ENCODE measurements around the gene PADI2. TPM values are rescaled to one million over a fixed set of nuclear protein-coding genes. Genes with fewer than 3 reads are reported as not detected.

Gene PADI2
- total RNA-seq, 1 donor from 2014 or later, result not detected

DNA sequence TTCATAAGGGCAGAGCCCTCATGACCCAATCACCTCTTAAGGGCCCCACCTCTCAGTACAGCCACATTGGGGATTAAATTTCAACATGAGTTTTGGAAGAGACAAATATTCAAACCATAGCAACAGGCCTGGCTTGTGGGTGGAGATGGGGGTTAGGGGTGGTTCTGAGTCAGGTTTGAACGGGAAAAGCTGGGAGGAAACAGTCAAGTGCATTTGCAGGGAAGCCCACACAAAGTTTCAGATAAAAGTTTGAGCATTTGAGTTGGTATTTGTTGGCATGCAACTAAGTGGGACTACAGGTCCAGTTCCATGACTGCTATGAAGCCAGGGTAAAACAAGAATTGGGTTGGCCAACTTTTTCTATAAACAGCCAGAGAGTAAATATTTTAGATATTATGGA is 21.0 kb upstream of the PADI2 start:
- DNase-seq (ENCODE audit: low read depth, low spot score), result no peak

DNA sequence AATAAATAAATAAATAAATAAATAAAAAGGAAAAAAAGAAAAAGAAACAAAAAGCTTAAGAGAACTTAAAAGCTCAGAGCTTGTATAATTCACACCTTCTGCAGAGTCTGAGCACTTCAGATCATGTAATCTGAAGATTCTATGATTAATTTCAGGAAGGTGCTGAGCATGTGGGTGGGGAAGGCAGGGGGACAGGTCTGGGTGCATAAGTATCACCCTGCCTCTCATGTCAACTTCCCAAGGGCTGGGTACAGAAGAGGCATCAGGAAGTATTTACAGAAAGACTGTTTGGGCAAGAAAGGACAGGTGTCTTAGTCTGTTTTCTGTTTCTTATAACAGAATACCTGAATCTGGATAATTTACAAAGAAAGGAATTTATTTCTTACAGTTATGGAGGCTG is 20.4 kb upstream of the PADI2 start:
- DNase-seq (ENCODE audit: low read depth, low spot score), result no peak

DNA sequence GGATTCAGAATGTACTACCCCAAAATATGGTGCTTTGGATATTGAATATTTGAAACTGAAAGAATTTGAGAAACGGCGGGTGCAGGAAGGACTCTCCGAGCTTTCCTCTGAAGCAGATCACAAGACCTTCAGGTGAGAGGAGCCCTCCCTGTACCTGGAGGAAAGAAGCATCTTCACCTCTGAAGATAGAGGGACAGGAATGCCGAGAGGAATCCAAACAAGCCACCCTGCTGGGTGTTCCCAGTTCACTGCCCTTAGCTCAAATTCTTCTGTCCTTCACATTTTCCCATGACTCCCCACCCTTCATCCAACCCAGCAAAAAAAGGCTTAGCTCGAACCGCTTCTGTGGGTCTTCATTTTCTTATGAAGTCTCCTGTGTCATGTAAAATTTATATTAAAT is 18.2 kb upstream of the PADI2 start:
- DNase-seq (ENCODE audit: low read depth, low spot score), result no peak

DNA sequence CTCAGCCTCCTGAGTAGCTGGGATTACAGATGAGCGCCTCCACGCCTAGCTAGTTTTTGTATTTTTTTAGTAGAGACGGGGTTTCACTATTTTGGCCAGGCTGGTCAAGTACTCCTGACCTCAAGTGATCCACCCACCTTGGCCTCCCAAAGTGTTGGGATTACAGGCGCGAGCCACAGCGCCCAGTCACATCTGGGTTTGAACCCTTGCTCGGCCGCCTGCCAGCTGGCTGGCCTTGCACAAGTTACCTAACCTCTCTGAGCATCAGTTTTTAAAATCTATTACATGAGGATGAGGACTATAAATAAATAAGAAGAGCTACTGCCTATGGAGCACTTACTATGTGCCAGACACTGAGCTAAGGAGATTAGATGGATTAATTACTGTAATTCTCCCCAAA is 17.7 kb upstream of the PADI2 start:
- DNase-seq (ENCODE audit: low read depth, low spot score), result no peak

DNA sequence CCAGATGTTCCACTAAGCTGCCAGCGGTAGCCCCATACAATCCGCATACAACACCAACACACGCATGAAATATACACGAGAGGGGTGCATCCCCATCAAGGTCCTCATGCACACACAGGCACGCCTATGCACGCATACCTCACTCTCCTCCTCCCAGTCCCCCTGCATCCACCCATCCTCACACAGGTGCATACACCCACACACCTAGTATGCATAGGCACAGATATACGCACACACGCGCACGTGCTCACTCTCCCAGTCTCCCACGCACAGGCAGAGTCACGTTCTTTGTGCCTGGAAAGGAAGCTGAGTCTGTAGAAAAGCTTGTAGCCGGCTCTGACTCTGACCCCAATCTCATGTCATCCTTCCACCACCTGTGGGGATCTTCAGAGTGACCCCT is 16.9 kb upstream of the PADI2 start:
- DNase-seq (ENCODE audit: low read depth, low spot score), result no peak

DNA sequence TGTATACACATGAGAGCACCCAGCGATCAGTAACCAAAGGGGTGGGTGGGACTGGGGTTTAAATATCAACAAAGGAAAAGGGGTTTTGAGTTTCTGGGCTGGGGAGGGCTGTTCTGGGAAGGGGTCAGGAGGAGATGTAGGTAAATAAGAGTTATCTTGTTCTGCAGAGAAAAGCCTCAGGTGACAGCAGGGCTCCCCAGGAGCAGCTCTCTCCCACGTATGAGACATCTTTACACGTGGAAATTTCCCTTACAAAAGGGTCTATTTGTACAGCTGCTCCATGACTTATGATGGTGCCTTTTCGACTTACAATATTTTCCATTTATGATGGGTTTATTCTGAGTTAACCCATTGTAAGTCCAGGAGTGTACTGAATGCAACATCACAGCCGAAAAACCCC is 16.3 kb upstream of the PADI2 start:
- DNase-seq (ENCODE audit: low read depth, low spot score), result no peak

DNA sequence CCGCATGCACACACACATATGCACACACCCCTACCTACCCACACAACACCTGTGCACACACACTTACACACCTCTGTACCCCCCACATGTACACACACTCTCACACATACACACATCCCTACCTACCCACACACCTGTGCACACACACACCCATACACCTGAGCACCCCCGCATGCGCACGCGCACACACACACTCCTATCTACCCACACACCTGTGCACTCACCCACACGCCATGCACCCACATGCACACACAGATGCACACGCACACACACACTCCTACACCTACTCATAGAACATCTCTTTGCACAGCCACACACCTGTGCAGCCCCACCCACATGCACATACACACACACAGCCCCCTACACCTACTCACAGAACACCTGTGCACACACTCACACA is 15.5 kb upstream of the PADI2 start:
- DNase-seq (ENCODE audit: low read depth, low spot score), result no peak

DNA sequence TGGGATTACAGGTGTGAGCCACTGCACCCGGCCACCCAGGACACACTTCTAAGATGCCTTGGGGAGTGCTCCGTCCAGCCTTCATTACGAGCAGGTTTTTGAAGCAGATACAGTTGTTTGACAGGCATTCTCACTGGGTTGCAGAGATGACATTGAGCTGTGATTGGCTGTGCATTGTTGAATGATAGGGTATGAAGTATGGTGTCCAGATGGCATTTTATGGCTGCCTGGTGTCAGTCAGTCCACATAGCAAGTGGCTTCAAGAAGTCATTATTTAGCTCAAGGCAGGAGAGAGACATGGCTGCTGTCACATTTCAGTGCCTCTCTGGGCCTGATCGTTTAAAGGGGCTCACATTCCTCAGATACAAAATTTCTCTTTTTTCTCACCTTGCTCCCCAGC is 14.8 kb upstream of the PADI2 start:
- DNase-seq (ENCODE audit: low read depth, low spot score), result no peak

DNA sequence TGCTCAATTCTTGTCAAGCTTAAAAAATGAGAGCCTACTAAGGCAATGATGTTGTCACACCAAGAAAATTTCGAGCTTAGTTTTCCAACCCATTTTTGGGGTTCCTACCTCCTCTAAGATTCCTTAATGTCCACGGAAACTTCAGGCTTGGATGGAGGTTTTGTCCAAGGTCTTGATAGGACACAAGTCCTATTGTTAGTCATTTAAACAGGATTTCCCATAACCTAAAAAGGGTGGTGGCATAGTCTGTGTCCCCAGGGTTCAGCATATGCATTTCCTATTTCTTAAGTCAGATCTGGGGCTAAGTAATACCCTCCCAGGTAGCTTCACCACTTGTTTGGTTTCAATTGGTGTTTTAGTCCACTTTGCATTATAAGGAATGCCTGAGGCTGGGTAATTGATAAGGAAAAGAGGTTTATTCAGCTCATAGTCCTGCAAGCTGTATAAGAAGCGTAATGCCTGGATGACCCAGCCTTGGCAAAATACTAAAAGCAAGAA is 10.9 kb upstream of the PADI2 start:
- no peak for DNase-seq (ENCODE audit: low read depth, low spot score)

DNA sequence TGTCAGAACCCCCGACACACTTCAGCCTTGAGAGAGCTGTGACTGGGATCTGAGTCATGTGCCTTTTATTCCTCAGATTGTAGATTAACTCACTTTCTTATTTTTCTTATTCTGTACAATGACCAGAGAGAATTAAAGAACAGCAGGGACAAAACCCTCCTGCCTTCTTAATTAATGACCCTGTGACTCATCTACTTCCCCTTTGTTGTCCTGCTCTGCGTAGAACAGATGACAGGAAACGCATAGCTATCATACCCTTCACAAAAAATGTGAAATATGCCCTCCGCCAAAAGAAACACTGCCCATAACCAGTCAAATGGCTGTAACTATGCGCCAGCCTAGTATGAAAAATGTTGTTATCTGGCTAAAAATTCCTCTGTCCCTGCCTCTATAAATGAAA is 9.1 kb upstream of the PADI2 start:
- peak; percentile 89 for DNase-seq (ENCODE audit: low read depth, low spot score)

DNA sequence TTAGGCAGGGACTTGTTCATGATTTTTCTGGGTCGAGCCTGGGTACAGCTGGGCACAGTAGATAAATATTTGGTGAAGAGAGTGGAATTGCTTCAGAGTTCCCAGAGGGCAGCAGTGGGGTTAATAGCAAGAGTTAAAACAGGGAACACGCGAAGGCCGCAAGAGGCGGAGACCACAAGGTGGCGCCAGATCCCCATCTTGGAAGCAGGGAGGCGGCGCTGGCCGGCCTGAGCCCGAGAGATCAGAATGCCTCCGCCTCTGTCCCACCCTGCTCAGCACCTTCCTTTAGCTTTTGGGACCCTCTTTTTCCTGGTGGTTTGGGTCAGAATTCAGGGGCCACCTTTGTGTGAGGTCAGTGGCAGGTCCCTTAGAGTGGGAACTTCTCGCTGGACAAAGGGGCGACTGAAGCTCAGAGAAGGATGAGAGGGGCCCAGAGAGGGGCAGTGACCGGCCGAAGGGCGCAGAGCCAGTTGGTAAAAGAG is 6.5 kb upstream of the PADI2 start:
- DNase-seq (ENCODE audit: low read depth, low spot score), result peak; percentile 30

DNA sequence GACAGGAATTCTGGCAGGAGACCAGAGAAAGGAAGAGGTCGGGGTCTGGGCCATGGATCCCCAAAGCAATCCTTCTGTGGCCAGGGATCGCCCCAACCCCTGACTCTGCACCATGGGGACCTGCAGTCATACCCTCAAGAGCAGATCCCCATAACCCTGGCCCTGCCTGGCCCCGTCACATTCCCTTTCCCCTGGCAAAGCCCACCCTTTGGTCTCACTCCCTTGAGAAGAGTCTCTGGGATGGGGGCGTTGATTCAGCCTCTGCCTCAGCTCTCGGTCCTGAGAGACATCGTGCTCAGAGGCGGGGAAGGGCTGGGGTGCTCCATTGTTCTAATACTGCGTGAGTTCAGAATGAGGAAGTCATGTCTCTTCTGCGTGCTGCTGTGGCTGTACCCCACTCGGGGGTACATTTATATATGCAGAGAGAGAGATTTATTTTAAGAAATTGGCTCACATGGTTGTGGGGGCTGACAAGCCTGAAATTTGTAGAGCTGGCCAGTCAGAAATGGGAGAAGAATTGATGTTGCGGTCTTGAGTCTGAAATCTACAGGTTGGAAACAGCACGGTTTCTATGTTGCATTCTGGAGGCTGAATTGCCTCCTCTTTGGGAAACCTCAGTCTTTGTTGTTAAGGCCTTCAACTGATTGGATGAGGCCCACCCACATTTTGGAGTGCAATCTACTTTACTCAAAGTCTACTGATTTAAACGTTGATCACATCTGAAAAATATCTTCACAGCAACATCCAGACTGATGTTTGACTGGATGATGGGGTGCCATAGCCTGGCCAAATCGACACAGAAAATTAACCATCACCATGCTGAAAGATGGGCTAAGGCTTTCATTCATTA is 4.2 kb upstream of the PADI2 start:
- DNase-seq (ENCODE audit: low read depth, low spot score), result no peak

DNA sequence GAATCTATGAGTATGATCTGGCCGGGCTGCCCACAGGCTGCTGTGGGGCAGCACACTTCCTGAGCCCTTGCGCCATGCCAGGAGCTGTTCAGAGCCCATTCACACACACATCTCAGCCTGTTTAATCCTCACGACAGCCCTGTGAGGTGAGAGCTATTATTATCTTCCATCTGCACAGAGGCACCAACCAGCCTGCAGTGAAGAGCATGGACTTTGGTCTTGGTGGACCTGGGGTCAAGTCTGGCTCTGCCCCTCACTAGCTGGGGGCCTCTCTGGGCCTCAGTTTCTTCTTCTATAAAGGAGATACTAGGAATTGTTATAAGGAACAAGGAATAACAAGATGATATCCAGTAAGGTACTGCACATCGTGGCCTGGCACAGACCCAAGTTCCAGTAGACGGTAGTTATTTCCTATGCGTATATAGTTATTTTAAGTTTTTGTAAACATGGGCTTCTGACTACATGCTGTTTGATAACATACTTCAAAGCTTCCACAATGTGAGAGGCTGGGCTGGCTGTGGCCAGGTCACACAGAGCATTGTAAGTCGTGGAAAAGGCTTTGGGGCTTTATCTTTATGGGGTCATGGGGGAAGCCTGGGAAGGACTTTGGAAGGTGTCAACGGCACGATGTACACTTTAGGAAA is 3.4 kb upstream of the PADI2 start:
- peak; percentile 15 for DNase-seq (ENCODE audit: low read depth, low spot score)

DNA sequence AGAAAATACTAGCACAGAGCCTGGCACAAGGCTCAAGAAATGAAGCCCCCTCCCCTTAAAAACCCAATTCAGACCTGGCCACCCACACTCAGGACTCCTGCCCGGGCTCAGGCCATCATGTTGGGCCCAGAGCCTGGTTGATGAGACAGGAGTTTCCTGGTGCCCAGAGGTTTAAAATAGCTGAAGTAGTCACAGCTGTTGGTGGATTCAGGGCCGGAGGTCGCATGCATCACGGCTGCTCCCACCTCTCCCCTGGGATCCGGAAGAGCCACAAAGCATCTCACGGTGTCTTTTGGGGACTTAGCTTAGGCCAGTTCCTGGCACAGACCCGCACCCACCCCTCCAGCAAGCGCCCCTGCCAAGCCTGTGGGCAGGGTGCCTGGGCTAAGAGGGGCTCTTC is 2.6 kb upstream of the PADI2 start:
- DNase-seq (ENCODE audit: low read depth, low spot score), result no peak

DNA sequence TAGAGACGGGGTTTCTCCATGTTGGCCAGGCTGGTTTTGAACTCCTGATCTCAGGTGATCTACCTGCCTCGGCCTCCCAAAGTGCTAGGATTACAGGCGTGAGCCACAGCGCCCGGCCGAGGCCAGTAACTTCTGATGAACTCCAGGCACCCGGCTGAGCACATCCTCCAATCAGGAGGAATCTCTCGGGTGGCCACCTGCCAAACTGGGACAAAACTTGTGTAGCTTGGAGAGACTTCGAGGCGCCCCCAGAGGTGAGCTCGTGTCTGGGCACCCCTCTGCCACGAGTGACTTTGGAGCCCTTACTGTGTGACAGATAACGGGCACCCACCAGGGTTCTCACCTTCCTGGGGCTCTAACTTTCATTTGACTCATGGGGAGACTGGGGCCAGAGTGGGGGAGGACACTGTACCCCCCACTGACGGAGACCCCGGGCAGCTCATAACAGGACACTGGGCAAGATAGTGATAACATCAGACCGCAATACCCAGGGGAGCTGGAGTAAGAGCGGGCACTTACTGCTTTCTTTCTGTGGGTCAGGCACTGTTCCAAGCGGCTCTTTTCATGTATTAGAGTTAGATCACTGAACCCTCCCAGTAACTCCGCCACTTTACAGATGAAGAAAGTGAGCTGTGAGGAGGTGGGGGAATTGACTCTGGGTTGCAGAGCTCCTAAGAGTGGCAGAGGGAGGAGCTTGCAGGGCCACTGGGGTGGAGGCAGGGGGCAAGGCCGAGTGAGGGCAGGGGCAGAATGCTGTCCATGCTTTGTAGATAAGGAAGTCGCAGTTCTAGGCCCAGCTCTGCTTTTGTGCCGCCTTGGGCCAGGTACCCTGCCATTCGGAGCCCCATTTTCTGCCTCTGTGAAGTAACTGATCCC is 1.9 kb upstream of the PADI2 start:
- DNase-seq (ENCODE audit: low read depth, low spot score), result no peak

DNA sequence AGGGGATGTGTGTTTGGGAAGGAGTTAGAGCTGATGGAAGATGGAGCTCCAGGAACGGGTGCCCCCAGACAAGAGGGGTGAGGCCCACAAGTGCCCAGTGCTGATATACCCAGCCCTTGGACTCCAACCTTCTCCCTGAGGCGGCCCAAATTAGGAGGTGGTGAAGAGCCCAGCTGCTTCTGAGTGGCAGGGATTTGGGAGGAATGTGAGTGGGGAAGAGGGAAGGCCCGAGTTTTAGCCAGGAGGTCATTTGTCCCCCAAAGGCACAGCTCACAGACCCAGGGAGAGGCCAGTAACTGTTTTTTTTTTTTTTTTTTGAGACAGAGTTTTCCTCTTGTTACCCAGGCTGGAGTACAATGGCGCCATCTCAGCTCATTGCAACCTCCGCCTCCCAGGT is 1.2 kb upstream of the PADI2 start:
- no peak for DNase-seq (ENCODE audit: low read depth, low spot score)

DNA sequence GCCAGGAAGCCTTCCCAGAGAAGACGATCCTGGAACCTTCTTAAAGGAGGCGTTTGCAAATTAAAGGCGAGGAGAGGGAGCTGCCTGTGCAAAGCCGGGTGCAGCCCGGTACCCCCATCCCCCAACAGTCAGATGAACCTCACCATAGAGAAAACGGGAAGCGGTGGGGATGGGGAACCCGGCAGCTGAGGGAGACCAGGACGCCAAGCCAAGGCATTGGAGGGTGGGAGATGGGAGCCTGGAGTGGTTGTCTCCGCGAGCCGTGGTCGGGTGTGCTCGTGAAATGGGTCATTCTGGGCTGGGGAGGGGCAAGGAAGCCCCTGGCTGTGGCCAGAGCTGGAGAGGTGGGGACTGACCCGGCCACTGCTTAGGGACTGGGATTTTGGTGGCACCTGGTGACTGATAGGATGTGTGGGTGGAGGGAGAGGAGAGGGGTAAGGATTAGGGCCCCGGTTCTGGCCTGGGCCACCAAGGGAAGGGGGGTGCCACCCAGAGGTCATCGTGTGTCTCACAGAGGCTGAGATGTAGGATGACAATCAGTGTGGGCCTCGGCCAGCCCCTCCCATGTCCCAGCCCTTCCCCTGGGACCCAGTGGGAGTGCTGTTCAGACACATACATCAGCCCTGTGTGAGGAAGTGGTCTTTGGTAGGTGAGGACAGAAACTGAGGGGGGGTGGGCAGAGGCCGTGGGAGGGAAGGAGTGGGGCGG is 676 bp upstream of the PADI2 start:
- DNase-seq (ENCODE audit: low read depth, low spot score), result no peak

DNA sequence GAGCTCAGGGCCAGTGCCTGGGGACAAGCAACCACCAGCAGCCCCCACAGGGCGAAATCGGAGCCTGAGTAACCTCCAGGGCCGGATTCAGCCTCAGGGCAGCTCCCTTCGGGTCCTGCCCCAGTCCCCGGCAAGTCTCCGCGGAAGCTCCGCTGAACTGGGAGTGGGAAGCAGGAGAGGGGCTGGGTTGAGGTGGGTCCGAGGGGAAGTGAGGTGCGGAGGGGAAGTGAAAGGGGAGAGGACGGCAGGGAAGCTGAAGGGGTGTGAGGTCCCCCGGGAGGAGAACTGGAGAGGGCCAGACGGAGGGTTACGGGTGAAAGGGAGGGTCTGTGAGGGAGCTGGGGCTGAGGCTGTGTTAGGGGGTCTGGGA is 560 bp downstream of the PADI2 start:
- no peak for DNase-seq (ENCODE audit: low read depth, low spot score)

DNA sequence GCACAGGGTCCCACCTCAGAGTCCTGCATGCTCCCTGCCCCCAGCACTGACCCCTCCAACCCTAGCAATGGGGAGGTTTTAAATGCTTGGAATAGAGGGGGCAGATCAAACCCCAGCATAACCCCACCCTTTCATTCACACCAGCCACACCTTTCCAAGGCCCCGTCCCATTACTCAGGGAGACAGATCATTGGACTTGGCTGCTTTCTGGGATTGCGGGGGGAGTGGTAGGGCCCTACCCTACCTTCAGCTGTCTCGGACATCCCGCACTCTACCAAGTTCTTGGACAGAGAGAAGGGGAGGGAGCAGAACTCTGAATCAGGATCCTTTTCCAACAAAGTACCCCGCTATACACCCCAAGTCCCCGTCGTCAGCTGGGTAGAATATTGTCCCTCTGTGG is 983 bp downstream of the PADI2 start:
- no peak for DNase-seq (ENCODE audit: low read depth, low spot score)

DNA sequence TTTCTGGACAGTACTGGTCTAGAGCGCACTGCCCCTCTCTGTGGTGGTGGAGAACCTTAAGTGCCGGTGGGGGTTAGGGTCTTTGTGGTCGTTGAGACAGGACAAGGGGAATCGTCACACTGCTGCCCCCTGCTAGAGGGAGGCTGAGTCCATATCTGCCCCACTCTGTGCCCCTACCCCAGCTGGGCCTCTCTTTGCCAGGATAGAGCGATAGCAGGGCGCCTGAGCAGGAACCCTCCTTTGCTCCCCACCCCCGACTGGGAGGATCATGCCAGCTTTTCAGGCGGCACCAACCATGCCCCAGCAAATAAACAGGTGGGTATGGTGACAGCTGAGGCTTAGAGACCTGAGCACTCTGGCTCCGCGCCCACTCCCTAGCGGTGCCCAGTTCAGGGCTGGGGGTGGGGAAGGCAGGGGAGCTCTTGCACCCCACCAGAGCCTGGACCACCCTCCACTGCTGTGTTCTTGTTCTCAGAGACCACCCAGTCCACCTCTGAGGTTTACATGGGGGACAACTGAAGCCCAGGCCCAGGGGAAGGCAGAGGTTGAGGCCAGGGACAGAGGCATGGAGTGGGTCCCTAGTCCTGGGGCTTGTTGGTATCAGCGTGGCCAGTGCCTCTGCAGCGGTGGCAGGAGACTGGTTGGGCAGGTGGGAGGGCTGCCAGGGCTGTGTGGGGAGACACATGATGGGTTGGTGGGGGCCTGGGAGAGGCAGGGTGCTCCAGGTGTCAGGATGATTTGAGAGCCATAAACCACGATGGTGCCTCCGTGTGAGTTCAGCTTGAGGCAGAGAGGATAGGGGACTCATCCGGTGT is 1.6 kb downstream of the PADI2 start:
- no peak for DNase-seq (ENCODE audit: low read depth, low spot score)

All from pulmonary artery endothelial cell (primary cell).